Spleen (tissue), 7 donors: ENCODE results near the gene ATF7IP2.

Source experiments
- CTCF ChIP-seq, 11 experiments: fragments of 200-600 bp in 7 of 11; fragments of 450-650 bp in 4 of 11; sonication (generic) in 4 of 11; IDR thresholded peaks in 8 of 11; conservative IDR thresholded peaks in 3 of 11; 1 replicate in 7 of 11; 2 replicates in 4 of 11; pipeline versions ENCODE4 v1.4.0 to v1.8.0; 2016 to 2021; ENCODE audit warnings: antibody characterized with exemption in 11 of 11, inconsistent platforms in 4 of 11, mild to moderate bottlenecking in 1 of 11
- POLR2AphosphoS5 ChIP-seq, 3 donors: sonication (generic); formaldehyde crosslinking; IDR thresholded peaks; one replicate each; pipeline ENCODE4 v1.5.1; 2017; ENCODE audit warnings: antibody characterized with exemption in 3 of 3
- donor health status: DM: no; HTN: no; CAD: no; lungs with moderate emphysema.
- donor health status: DM: no; HTN: no; CAD: no.
- donor health status: DM: no; HTN: no; CAD: no.

- TF ChIP-seq CTCF (IDR thresholded peaks at IDR 0.05 in 8 of 11, conservative IDR thresholded peaks at IDR 0.05 in 3 of 11) (no peak), POLR2AphosphoS5 (IDR thresholded peaks at IDR 0.05) (no peak)
These were observed 748 bp downstream of the ATF7IP2 start for GRCh38 chr16:10386517-10387100.
